Ovary (tissue), 3 donors: Measurements from ENCODE around the gene DNAJB8.

Experiments used
- EP300 ChIP-seq: sonication (generic); formaldehyde crosslinking; IDR thresholded peaks from one replicate; pipeline ENCODE4 v1.6.1; 2017; ENCODE audit warnings: antibody characterized with exemption
- POLR2A ChIP-seq: fragments of 450-650 bp; IDR thresholded peaks from one replicate; pipeline ENCODE4 v1.6.1; 2017; ENCODE audit warnings: antibody characterized with exemption, mild to moderate bottlenecking, moderate library complexity
- TF ChIP-seq, protein P1 (sequence below), 3 donors: fragments of 450-650 bp in 2 of 3; fragments of 200-600 bp in 1 of 3; IDR thresholded peaks; one replicate each; pipeline versions ENCODE4 v1.5.1 to v1.8.0; 2016 to 2022; ENCODE audit warnings: antibody characterized with exemption in 3 of 3, mild to moderate bottlenecking in 1 of 3
- donor health status: DM: no; HTN: no; CAD: no.

- TF ChIP-seq POLR2A (no peak), EP300 (no peak)
- TF ChIP-seq, protein P1, sequence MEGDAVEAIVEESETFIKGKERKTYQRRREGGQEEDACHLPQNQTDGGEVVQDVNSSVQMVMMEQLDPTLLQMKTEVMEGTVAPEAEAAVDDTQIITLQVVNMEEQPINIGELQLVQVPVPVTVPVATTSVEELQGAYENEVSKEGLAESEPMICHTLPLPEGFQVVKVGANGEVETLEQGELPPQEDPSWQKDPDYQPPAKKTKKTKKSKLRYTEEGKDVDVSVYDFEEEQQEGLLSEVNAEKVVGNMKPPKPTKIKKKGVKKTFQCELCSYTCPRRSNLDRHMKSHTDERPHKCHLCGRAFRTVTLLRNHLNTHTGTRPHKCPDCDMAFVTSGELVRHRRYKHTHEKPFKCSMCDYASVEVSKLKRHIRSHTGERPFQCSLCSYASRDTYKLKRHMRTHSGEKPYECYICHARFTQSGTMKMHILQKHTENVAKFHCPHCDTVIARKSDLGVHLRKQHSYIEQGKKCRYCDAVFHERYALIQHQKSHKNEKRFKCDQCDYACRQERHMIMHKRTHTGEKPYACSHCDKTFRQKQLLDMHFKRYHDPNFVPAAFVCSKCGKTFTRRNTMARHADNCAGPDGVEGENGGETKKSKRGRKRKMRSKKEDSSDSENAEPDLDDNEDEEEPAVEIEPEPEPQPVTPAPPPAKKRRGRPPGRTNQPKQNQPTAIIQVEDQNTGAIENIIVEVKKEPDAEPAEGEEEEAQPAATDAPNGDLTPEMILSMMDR (IDR thresholded peaks at IDR 0.05), result no peak
Measured at GRCh38 chr3:128488991-128489673, 22.4 kb upstream of the DNAJB8 start.
